GM23338 (cell line): ENCODE measurements around the gene TCERG1L. TPM values are rescaled to one million over a fixed set of nuclear protein-coding genes. Genes with fewer than 3 reads are reported as not detected.
"Not testable (repeated sequence)": the region's sequence is repeated elsewhere in the genome, so short reads cannot be mapped to it uniquely, and the experiment has no call there.

Experiments
- ATAC-seq: fragments of 200-7000 bp; cut with Tn5 transposase; 3 replicates; pipeline ENCODE4 v1.9.1; 2020
- DNase-seq: peaks from one replicate; pipeline ENCODE4 v3.0.0-alpha.2; 2015; ENCODE audit warnings: low spot score
- H2AFZ ChIP-seq: fragments of 200-600 bp; sonication (generic); 2 replicates; pipeline ENCODE4 v1.8.0; 2016; ENCODE audit warnings: antibody characterized with exemption, mild to moderate bottlenecking, moderate library complexity
- H3F3A ChIP-seq: fragments of 200-600 bp; sonication (generic); replicated peaks from 2 replicates; pipeline ENCODE4 v1.8.0; 2017; ENCODE audit warnings: antibody characterized with exemption, mixed run types, low read depth
- H3K27ac ChIP-seq: fragments of 200-600 bp; sonication (generic); 2 replicates; pipeline ENCODE4 v1.6.1; 2016; ENCODE audit warnings: low read depth
- H3K27me3 ChIP-seq: fragments of 200-600 bp; sonication (generic); 2 replicates; pipeline ENCODE4 v1.8.0; 2016; ENCODE audit warnings: mild to moderate bottlenecking, mixed run types, moderate library complexity; ENCODE audit not compliant: insufficient read depth
- H3K36me3 ChIP-seq: fragments of 200-600 bp; sonication (generic); 2 replicates; pipeline ENCODE4 v1.8.0; 2016; ENCODE audit warnings: mild to moderate bottlenecking; ENCODE audit not compliant: insufficient read depth
- H3K4me1 ChIP-seq: fragments of 200-600 bp; sonication (generic); 2 replicates; pipeline ENCODE4 v1.8.0; 2016; ENCODE audit warnings: mild to moderate bottlenecking, moderate library complexity; ENCODE audit not compliant: insufficient read depth
- H3K4me2 ChIP-seq: fragments of 200-600 bp; sonication (generic); 2 replicates; pipeline ENCODE4 v1.7.1; 2017; ENCODE audit warnings: mixed run types
- H3K4me3 ChIP-seq: fragments of 200-600 bp; sonication (generic); 2 replicates; pipeline ENCODE4 v1.6.1; 2016; ENCODE audit warnings: mixed run types
- H3K79me2 ChIP-seq: fragments of 200-600 bp; sonication (generic); replicated peaks from 2 replicates; pipeline ENCODE4 v1.8.0; 2017; ENCODE audit warnings: mild to moderate bottlenecking; ENCODE audit not compliant: insufficient read depth
- H3K9me2 ChIP-seq: fragments of 200-600 bp; sonication (generic); 2 replicates; pipeline ENCODE4 v1.8.0; 2017; ENCODE audit not compliant: insufficient read depth
- H4K20me1 ChIP-seq: fragments of 200-600 bp; sonication (generic); replicated peaks from 2 replicates; pipeline ENCODE4 v1.8.0; 2017; ENCODE audit warnings: mild to moderate bottlenecking; ENCODE audit not compliant: insufficient read depth
- H3K27ac Mint-ChIP-seq: 2 replicates; pipeline ENCODE4 v1.8.0; 2020; ENCODE audit warnings: inconsistent platforms, mild to moderate bottlenecking, moderate library complexity, mixed read lengths
- H3K27me3 Mint-ChIP-seq: 3 replicates; pipeline ENCODE4 v1.8.0; 2022; ENCODE audit warnings: low read depth, mild to moderate bottlenecking, moderate library complexity, mixed read lengths, inconsistent platforms; ENCODE audit not compliant: insufficient read depth, poor library complexity
- H3K36me3 Mint-ChIP-seq: 3 replicates; pipeline ENCODE4 v1.8.0; 2021; ENCODE audit warnings: low read depth, mild to moderate bottlenecking, inconsistent platforms, moderate library complexity, mixed read lengths
- H3K4me1 Mint-ChIP-seq: 3 replicates; pipeline ENCODE4 v1.8.0; 2020; ENCODE audit warnings: mild to moderate bottlenecking, inconsistent platforms, mixed read lengths
- H3K4me3 Mint-ChIP-seq: 3 replicates; pipeline ENCODE4 v1.8.0; 2021; ENCODE audit warnings: moderate library complexity, mild to moderate bottlenecking, inconsistent platforms, mixed read lengths
- H3K9me3 Mint-ChIP-seq: 3 replicates; pipeline ENCODE4 v1.8.0; 2020; ENCODE audit warnings: moderate library complexity, mild to moderate bottlenecking, inconsistent platforms, mixed read lengths
- ETS1 ChIP-seq: IDR thresholded peaks from 2 replicates; pipeline ENCODE4 v1.6.1; 2016; ENCODE audit warnings: antibody characterized with exemption
- EZH2 ChIP-seq: fragments of 200-600 bp; sonication (generic); IDR thresholded peaks from one replicate; pipeline ENCODE4 v1.8.0; 2017; ENCODE audit warnings: antibody characterized with exemption, mild to moderate bottlenecking, low read depth; ENCODE audit not compliant: unreplicated experiment
- EZH2phosphoT487 ChIP-seq: fragments of 200-600 bp; sonication (generic); IDR thresholded peaks from one replicate; pipeline ENCODE4 v1.8.1; 2018; ENCODE audit warnings: antibody characterized with exemption; ENCODE audit not compliant: unreplicated experiment
- JUNB ChIP-seq: IDR thresholded peaks from one replicate; pipeline ENCODE4 v1.6.1; 2016; ENCODE audit warnings: antibody characterized with exemption; ENCODE audit not compliant: unreplicated experiment
- NANOG ChIP-seq: IDR thresholded peaks from 2 replicates; pipeline ENCODE4 v1.6.1; 2016; ENCODE audit warnings: antibody characterized with exemption, borderline replicate concordance
- POLR2AphosphoS5 ChIP-seq: IDR thresholded peaks from 2 replicates; pipeline ENCODE4 v1.6.1; 2016; ENCODE audit warnings: antibody characterized with exemption, low read depth
- STAT1 ChIP-seq: IDR thresholded peaks from one replicate; pipeline ENCODE4 v1.6.1; 2016; ENCODE audit warnings: antibody characterized with exemption; ENCODE audit not compliant: unreplicated experiment
- ZNF114 ChIP-seq: fragments of 250-450 bp; sonication (Bioruptor Pico); IDR thresholded peaks from 2 replicates; pipeline ENCODE4 v1.5.0; 2020; ENCODE audit warnings: mild to moderate bottlenecking, moderate library complexity
- ZNF462 ChIP-seq: fragments of 250-450 bp; sonication (Bioruptor Pico); IDR thresholded peaks from 2 replicates; pipeline ENCODE4 v1.5.0; 2020; ENCODE audit warnings: mild to moderate bottlenecking, moderate library complexity
- polyA plus RNA-seq: library from polyadenylated mRNA; unstranded; fragments of >200 nt; fragmentation: Nextera tagmentation; extraction: Ambion mirVana; gene quantifications from 2 replicates; pipeline ENCODE4 v1.2.1, GENCODE V29; 2016
- total RNA-seq: library from RNA; depleted of rRNA; stranded (reverse); fragments of >200 nt; shearing (Covaris generic); gene quantifications from 2 replicates; pipeline ENCODE4 v1.2.3, GENCODE V29; 2014

Gene TCERG1L
- total and polyA plus RNA-seq, 2 experiments from 2014 or later, result 3.9 to 5.5 TPM

GRCh38 chr10:131237991-131238651, 73.4 kb downstream of the TCERG1L start:
- Histone ChIP-seq H3K27me3 (no peaks in the 10 kb centered on the region), H3K36me3 (no peaks in the 10 kb centered on the region), H3K27ac (no peak overlapping the region), H3F3A (no peaks in the 10 kb centered on the region), H2AFZ (no peak overlapping the region), H3K4me1 (no peaks in the 10 kb centered on the region), H3K4me3 (no peak overlapping the region), H3K4me2 (no peak overlapping the region), H3K9me2 (no peaks in the 10 kb centered on the region), H4K20me1 (no peaks in the 10 kb centered on the region), H3K79me2 (no peaks in the 10 kb centered on the region)
- H3K4me3 Mint-ChIP-seq, result no peak overlapping the region
- H3K27me3 Mint-ChIP-seq, result peaks cover 8% of the 10 kb centered on the region
- TF ChIP-seq ETS1 (no peak), JUNB (no peak), NANOG (no peak), EZH2phosphoT487 (no peak), STAT1 (no peak), ZNF114 (no peak), POLR2AphosphoS5 (no peak), EZH2 (no peak), ZNF462 (CRISPR knock-in tag) (no peak)
- no peak for ATAC-seq
- peaks cover 94% of the 10 kb centered on the region for H3K9me3 Mint-ChIP-seq
- no peaks in the 10 kb centered on the region; the same call in 2 of the 3 replicates for H3K4me1 Mint-ChIP-seq
- H3K36me3 Mint-ChIP-seq, result peaks cover 33% of the 10 kb centered on the region
- no peak for DNase-seq
- no peak overlapping the region for H3K27ac Mint-ChIP-seq

GRCh38 chr10:131234606-131235005, 76.9 kb downstream of the TCERG1L start:
- H4K20me1 ChIP-seq, H3K27me3 ChIP-seq, DNase-seq, H3K36me3 ChIP-seq, H3F3A ChIP-seq, H3K4me3 Mint-ChIP-seq, H3K4me2 ChIP-seq, H3K27ac Mint-ChIP-seq, H3K27ac ChIP-seq, H3K4me1 Mint-ChIP-seq, H3K4me3 ChIP-seq, H3K79me2 ChIP-seq, H3K4me1 ChIP-seq, ATAC-seq, H2AFZ ChIP-seq, H3K9me2 ChIP-seq: not testable (repeated sequence)
- Mint-ChIP-seq H3K9me3 (peaks cover 96% of the 10 kb centered on the region), H3K36me3 (peaks cover 13% of the 10 kb centered on the region), H3K27me3 (peaks cover 11% of the 10 kb centered on the region)
